ENCODE measurements around the gene MPPED1. TPM values are rescaled to one million over a fixed set of nuclear protein-coding genes. Genes with fewer than 3 reads are reported as not detected.

MPPED1 gene
- total RNA-seq, 1 experiment from 2014 or later, result 0.28 TPM

DNA sequence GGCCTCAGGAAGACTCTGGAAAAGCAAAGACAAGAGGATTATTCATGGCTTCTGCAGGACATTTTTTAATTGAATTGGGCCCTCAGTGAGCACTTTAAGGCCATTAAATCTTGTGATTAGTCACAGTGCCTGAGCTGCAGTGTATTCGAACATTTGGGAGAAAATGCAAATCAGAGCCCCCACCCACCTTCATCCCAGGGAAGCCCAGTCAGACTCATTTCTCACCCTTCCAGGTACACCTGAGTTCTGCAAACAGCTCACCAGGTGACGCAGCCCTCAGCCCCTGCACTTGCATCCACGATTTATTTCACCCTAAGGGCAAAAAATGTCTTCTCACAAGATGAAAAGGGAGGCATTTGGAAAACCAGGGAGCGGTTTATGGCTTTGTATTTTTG, 128.7 kb downstream of the MPPED1 start:
- H2BK5ac ChIP-seq (ENCODE audit: insufficient read length, low read length), result no peak overlapping the region
- H3K27ac ChIP-seq (ENCODE audit: insufficient read length, low read depth, low read length), result no peak overlapping the region
- Mint-ChIP-seq H3K9me3 (peaks cover 11 to 17% of the 10 kb centered on the region in 2 experiments), H3K4me1 (peaks cover 0 to 4% of the 10 kb centered on the region in 2 experiments; a peak in 1 of 4 replicates), H3K27me3 (ENCODE audit: low read depth) (peaks cover 10% of the 10 kb centered on the region), H3K36me3 (ENCODE audit: insufficient read depth in 1 of 3, low read depth in 3 of 3) (peaks cover 5 to 11% (median 8%) of the 10 kb centered on the region in 3 experiments; a peak in 5 of 7 replicates), H3K4me3 (no peak overlapping the region), H3K27ac (no peak overlapping the region)
- H3K18ac ChIP-seq (ENCODE audit: insufficient read length, low read depth, low read length), result no peak overlapping the region
- no peak overlapping the region for H2BK15ac ChIP-seq (ENCODE audit: low read depth, low read length)
- H3T11ph ChIP-seq (ENCODE audit: low read length), result no peak overlapping the region
- H4K5ac ChIP-seq (ENCODE audit: insufficient read length, low read depth, low read length), result no peak overlapping the region
- H3K4me2 ChIP-seq (ENCODE audit: insufficient read depth, insufficient read length, low read length), result no peak overlapping the region
- H4K91ac ChIP-seq (ENCODE audit: insufficient read length, low read depth, low read length), result no peak overlapping the region
- no peaks in the 10 kb centered on the region for H3K23me2 ChIP-seq (ENCODE audit: insufficient read length, low read depth, low read length, poor library complexity, severe bottlenecking)
- no peaks in the 10 kb centered on the region for H4K20me1 ChIP-seq (ENCODE audit: control insufficient read depth, insufficient read depth, insufficient read length)
- no peak overlapping the region for H2BK20ac ChIP-seq (ENCODE audit: low read depth, low read length, poor library complexity, severe bottlenecking)
- H3K9me3 ChIP-seq (ENCODE audit: control insufficient read depth, low read depth, low read length), result no peaks in the 10 kb centered on the region
- no peaks in the 10 kb centered on the region for H3K79me2 ChIP-seq (ENCODE audit: insufficient read depth, low read length)
- H2BK120ac ChIP-seq (ENCODE audit: low read depth, low read length, poor library complexity, severe bottlenecking), result no peak overlapping the region
- H3K14ac ChIP-seq (ENCODE audit: insufficient read depth, low read length), result no peak overlapping the region
- DNase-seq, result no peak
- H3K23ac ChIP-seq (ENCODE audit: insufficient read length, low read depth, low read length), result no peak overlapping the region
- H3K79me1 ChIP-seq (ENCODE audit: insufficient read depth, low read depth, low read length, poor library complexity, severe bottlenecking), result no peaks in the 10 kb centered on the region
- no peak overlapping the region for H2AFZ ChIP-seq (ENCODE audit: low read length)
- no peak overlapping the region for H3K56ac ChIP-seq (ENCODE audit: insufficient read length, low read depth, low read length)
- H3K9ac ChIP-seq (ENCODE audit: extremely low read depth, insufficient read length, low read length), result no peak overlapping the region
- no peak overlapping the region for H3K4ac ChIP-seq (ENCODE audit: low read depth, low read length)
- TF ChIP-seq, protein P1, sequence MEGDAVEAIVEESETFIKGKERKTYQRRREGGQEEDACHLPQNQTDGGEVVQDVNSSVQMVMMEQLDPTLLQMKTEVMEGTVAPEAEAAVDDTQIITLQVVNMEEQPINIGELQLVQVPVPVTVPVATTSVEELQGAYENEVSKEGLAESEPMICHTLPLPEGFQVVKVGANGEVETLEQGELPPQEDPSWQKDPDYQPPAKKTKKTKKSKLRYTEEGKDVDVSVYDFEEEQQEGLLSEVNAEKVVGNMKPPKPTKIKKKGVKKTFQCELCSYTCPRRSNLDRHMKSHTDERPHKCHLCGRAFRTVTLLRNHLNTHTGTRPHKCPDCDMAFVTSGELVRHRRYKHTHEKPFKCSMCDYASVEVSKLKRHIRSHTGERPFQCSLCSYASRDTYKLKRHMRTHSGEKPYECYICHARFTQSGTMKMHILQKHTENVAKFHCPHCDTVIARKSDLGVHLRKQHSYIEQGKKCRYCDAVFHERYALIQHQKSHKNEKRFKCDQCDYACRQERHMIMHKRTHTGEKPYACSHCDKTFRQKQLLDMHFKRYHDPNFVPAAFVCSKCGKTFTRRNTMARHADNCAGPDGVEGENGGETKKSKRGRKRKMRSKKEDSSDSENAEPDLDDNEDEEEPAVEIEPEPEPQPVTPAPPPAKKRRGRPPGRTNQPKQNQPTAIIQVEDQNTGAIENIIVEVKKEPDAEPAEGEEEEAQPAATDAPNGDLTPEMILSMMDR (conservative IDR thresholded peaks at IDR 0.05), result no peak
- H3K27me3 ChIP-seq (ENCODE audit: insufficient read depth, low read length), result no peaks in the 10 kb centered on the region
- H2AK5ac ChIP-seq (ENCODE audit: insufficient read length, low read length), result no peak overlapping the region
- no peak overlapping the region for H4K8ac ChIP-seq (replicated peaks; ENCODE audit: insufficient read length, low read depth, low read length)
- H3K4me1 ChIP-seq (ENCODE audit: insufficient read depth, low read length), result no peaks in the 10 kb centered on the region
- H2BK12ac ChIP-seq (ENCODE audit: insufficient read length, low read depth, low read length), result no peak overlapping the region
- whole genome bisulfite sequencing (ENCODE audit: extremely low coverage, insufficient read length, low lambda C conversion rate), result no CpG with 5 or more reads among the region's 4 CpGs

Data from H9 (cell line).